ELF-1 (cell line): ENCODE measurements around the gene METAP1D.
"Not testable (repeated sequence)": the region's sequence is repeated elsewhere in the genome, so short reads cannot be mapped to it uniquely, and the experiment has no call there.

Source experiments
- DNase-seq: peaks from one replicate; pipeline ENCODE4 v3.0.0-alpha.2; 2016; ENCODE audit warnings: low read depth, low spot score

Gene METAP1D

GRCh38 chr2:171997031-171997430 is 2.7 kb upstream of the METAP1D start:
- DNase-seq: not testable (repeated sequence)

- DNase-seq: no peak
Measured at GRCh38 chr2:171999161-171999560, 592 bp upstream of the METAP1D start.

DNA sequence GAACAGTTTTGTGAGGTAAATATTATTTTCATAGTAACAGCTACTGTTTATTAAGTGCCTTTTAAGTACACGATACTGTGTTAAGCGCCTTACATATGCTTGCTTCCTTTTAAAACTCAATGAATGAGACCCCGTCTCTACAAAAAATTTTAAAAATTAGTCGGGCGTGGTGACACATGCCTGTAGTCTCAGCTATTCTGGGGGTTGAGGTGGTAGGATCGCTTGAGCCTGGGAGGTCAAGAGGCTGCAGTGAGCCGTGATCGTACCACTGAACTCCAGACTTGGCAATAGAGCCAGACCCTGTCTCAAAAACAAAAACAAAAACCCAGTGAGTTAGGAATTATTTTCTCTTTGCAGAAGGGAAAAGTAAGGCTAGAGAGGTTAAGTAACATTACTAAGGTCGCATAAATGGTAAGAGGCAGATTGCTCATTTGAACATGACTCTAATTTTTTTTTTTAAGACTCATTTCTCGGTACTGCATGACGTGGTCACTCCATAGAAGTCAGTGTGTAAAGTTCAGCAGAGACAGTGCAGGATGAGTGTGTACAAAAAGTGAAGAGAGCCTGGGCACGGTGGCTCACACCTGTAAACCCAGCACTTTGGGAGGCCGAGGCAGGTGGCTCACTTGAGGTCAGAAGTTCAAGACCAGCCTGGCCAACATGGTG is 1.1 kb downstream of the METAP1D start:
- DNase-seq: peak; percentile 14

DNA sequence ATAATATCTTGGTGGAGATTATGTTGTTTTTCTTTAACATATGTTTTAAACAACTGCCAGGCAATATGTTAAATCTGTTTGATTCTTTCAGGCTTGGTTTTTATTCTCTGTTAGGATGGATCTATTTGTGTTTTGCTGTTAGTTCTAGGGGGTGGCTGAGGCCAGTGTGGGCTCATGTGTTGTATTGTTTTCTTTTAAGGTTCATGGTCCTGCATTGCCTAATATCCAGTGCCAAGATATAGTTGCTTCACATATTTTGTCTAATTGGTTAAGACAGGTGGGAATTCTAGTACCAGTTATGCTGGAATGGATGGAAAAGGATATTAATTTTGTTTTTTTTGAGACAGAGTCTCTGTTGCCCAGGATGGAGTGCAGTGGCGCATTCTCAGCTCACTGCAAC is 7.6 kb downstream of the METAP1D start:
- no peak for DNase-seq

DNA sequence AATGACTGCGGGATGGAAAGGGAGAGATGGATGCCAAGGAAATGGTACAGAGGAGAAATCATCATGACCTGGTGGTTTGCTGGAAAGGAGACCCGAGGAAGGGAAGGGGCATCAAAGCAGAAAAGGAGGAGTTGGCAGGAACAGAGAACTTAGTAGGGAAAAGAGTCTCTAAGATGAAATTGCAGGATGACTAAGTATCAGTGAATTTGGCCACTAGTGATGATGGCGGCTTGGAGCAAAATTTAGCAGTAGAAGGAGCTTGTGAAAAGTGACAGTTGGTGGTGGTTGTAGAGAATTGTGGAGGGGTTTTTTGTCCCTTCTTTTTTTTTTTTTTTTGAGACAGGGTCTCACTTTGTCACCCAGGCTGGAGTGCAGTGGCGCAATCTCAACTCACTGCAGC is 10.1 kb downstream of the METAP1D start:
- no peak for DNase-seq

GRCh38 chr2:172011812-172012575 is 12.2 kb downstream of the METAP1D start:
- no peak for DNase-seq

DNA sequence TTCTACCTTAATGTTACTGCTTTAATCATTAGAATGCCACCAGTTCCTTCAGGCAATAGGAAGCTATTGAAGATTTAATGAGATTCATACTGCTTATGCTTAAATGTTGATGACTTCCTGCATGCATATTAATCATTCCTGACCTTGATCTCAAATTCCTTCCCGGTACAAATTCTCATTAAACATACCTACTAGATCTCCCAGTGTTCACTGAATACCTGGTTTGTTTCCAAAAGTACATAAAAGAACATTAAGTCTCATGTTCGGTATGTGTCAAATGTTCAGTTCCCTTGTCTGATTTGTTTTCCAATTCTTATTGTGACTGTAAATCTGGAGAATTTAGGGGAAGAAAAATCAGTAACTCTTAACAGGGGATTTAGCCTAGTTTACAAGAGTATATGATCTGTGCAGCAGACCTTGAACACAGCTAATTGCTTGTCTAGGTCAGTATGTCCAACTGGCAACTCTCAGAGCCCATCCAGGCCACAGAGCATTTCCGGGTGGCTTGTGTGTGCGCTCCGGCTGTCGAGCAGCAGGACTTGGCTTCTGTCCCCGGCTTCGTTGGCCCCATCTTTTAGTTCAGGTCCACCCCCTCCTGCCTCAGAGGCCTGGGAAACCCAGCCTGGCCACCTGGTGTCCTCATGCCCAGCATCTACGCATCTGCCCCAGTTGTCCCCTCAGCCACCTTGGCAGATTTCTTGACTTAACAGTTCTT is 13.1 kb downstream of the METAP1D start:
- DNase-seq: peak; percentile 31

DNA sequence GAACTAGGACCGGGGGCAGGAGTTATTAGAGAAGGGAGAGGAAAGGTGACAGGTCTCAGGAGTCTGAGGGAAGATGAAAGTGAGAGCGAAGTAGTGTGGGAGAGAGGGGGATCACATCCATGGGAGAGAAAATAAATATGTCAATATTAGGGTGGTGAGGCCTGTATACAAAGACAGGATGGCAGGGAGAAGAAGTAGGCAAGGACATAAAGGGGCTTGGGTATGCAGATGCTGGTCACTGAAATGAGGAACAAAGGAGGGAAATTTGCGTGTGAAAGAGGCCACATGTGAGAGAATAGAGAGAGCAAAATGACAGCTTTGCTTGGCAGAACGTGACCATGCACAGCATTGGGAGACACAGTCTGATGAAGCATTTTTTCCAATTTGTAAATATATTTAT is 13.6 kb downstream of the METAP1D start:
- peak; percentile 13 for DNase-seq

DNA sequence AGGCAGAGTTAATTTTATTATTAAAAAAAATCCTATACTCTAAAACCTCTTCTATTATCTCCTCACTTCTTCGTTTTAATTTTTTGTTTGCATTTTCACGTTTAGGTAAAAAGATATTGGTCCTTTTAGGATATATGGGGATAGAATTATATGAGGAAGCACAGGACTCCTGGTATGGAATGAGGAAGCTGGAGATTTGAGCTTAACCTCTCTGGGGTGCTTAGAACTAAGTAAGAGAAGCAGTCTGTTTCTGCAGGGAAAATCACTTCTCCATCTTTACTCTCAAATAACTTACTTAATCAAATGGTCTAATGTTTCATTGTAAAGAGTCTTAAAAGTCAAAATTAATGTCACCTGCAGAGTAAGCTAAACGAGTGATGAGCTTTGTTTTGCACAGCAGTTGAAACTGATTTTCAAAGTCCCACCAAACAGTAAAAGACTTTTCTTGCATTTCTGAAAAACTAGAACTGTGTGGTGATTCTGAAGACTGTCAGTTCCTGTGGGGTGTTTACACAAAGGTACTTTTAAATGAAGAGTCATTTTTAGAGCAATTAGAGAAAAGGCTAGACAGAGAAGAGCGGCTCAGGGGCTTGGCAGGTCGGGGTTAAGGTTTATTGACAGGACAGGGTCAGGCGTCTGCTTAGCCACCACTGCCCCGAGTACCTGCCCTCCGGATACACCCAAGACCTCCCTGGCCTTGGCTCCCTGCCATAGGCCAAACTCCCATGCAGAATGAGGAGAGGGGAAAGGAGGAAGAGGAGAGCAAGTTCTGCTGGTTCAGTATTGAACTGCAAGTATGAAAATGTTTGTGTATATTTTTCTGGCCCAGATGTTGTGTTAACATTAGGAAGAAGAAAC is 21.6 kb downstream of the METAP1D start:
- peak; percentile 65 for DNase-seq

- DNase-seq: peak; percentile 31
Measured at GRCh38 chr2:172021955-172022354, 22.2 kb downstream of the METAP1D start.

DNA sequence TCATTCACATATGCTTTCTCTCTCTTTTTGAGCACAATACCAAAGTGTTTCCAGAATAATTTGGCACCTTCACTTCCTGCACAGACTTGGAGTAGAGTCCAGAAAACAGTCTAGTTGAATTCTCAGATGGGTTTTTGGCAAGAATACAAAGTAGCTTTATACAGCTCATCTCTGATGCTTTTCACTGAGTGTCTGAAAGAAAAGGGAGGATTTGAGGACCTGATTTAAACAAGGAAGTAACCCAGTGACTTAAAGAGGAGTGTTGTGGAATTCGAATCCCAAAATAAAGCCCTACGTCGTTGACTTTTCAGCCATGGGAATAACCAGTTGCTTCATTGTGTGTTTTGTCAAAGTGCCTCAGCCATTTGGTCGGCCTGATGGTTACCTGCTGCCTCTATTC is 31.8 kb downstream of the METAP1D start:
- DNase-seq: no peak

DNA sequence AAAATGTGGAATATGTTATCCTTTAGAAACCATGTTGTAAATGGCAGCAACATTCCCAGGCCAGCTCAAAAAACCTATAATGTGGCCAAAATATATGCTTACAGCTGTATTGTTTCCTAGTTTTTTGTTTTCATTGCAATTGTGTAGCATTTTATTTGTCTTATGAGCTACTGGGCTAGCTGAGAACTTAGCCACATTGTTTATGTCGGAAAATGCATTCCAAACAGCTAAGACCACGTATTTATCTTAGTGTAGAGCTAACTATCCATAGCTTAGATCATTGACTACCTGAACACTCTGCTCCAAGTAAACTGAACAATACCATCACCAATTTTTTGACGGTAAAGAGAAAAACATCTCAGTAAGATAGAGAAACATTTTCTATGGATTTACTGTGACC is 38.4 kb downstream of the METAP1D start:
- DNase-seq: no peak

- no peak for DNase-seq
Measured at GRCh38 chr2:172038604-172039003, 38.9 kb downstream of the METAP1D start.

GRCh38 chr2:172039011-172039704 is 39.4 kb downstream of the METAP1D start:
- no peak for DNase-seq

DNA sequence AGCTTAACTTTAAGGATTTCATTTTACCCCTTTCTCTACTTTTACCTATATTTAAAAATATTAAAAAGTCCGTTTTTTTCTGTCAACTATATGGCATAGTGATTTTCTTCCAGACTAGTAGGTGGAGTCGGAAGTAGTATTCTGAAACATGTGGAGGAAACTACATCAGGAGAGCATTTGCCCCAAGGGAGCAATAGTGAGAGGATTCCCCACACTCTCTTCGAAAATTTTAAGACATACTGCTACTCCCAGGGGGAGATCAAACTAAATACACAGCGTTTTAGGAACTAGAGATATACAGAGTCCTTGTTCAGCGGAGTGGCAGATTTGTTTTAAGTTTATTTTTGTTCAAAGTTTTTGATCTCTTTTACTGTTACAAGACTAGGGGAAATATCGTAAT is 40.6 kb downstream of the METAP1D start:
- DNase-seq: no peak

DNA sequence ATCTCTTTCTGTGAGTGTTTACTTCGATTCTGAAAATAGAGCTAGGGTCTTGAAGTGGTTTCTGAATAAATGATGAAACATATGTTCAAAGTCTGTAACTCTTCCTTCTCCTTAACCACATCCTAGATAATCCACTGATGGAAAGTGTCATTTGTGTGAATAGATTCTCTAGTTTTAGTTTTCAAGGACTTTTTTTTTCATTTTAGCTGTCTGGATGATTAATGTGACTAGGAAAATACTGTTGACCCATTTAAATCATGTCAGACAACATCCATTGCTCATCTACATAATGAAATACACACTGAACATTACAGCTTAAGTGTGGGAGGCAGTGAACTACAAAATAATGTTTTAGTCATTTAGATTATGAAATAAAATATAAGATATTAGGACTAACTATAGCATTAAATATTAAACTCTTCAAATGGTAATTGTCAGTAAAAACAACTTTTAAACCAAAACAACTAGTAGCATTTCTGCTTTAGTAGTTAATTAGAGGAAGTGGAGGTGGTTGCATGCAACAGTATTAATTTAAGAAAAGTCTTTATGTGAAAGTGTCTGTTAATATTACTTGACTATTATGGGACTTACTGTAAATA is 46.4 kb downstream of the METAP1D start:
- DNase-seq: no peak

DNA sequence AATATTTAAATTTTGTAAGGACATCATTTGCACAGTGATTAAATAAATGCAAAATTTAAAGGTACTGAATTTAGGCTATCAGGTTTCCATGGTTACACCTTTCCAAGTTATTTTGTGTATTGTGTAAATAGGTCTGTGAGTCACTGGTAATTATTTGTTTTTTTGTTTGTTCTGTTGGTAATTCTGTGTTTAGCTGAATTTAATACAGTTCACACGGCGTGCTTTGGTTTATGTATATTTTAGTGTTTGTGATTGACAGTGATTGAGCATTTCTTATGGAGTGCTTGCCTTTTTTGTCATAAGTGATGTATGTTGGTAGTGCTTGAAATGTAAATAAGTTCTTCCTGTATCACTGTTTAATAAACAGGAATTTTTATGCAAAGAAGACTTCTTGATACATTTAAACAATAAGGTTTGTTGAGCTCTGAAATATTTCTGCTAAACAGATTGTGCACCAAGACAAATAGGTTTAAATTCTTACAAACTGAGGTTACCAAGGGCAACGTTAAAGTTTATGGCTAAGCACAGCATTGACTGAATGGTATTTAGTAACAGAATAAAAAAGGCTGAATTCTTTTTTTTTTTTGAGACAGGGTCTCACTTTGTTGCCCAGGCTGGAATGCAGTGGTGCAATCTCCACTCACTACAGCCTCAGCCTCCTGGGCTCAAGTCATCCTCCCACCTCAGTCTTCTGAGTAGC is 47.3 kb downstream of the METAP1D start:
- no peak for DNase-seq

GRCh38 chr2:172047566-172048507 is 48.1 kb downstream of the METAP1D start:
- no peak for DNase-seq
